H1 (cell line): ENCODE data around the gene DGUOK. TPM values are rescaled to one million over a fixed set of nuclear protein-coding genes. Genes with fewer than 3 reads are reported as not detected.

Experiments used
- CTCF ChIA-PET: fragments of 300-600 bp; sonication (Branson Sonifier 250); formaldehyde crosslinking; loops from one replicate; lab custom pipeline; 2021; ENCODE audit not compliant: partially characterized antibody; lab: Charles Lee
- POLR2A ChIA-PET: fragments of 300-600 bp; sonication (Branson Sonifier 250); formaldehyde crosslinking; loops from one replicate; lab custom pipeline; 2021; ENCODE audit warnings: inconsistent platforms; ENCODE audit not compliant: partially characterized antibody; lab: Charles Lee
- DNase-seq, 2 experiments: peaks; one replicate each; pipeline versions ENCODE4 v3.0.0 to v3.0.0-alpha.2; 2010 to 2022; ENCODE audit warnings: low spot score in 2 of 2, low read depth in 1 of 2, mixed read lengths in 1 of 2
- FAIRE-seq: peaks from 2 replicates; lab custom pipeline; 2011; peaks lifted over from hg19 to GRCh38; lab: Jason Lieb, UNC
- H2AFZ ChIP-seq: 2 replicates; pipeline ENCODE4 v1.8.1; 2012; ENCODE audit warnings: low read length, inconsistent platforms
- H2AK5ac ChIP-seq: 2 replicates; pipeline ENCODE4 v1.6.1; 2013; ENCODE audit warnings: low read depth, low read length
- H2BK120ac ChIP-seq: replicated peaks from 2 replicates; pipeline ENCODE3; 2013; ENCODE audit warnings: low read depth, low read length, inconsistent platforms
- H2BK12ac ChIP-seq: 2 replicates; pipeline ENCODE4 v1.6.1; 2013; ENCODE audit warnings: low read depth, low read length
- H2BK15ac ChIP-seq: 2 replicates; pipeline ENCODE4 v1.6.1; 2013; ENCODE audit warnings: low read length
- H2BK20ac ChIP-seq: 2 replicates; pipeline ENCODE4 v1.6.1; 2013; ENCODE audit warnings: low read length
- H2BK5ac ChIP-seq: 2 replicates; pipeline ENCODE4 v1.6.1; 2013; ENCODE audit warnings: low read depth, low read length
- H3K14ac ChIP-seq: 2 replicates; pipeline ENCODE4 v1.6.1; 2013; ENCODE audit warnings: inconsistent platforms; ENCODE audit not compliant: insufficient read length
- H3K18ac ChIP-seq: 2 replicates; pipeline ENCODE4 v1.6.1; 2013; ENCODE audit warnings: low read length; ENCODE audit errors: extremely low read depth
- H3K23ac ChIP-seq: 2 replicates; pipeline ENCODE4 v1.6.1; 2013; ENCODE audit warnings: inconsistent platforms; ENCODE audit not compliant: insufficient read length
- H3K23me2 ChIP-seq: 2 replicates; pipeline ENCODE4 v1.6.1; 2013; ENCODE audit warnings: low read depth, low read length
- H3K27ac ChIP-seq: 2 replicates; pipeline ENCODE4 v1.6.1; 2011; ENCODE audit warnings: low read depth, low read length, inconsistent platforms
- H3K27me3 ChIP-seq, 4 experiments: replicated peaks in 1 of 4; 1 replicate in 1 of 4; 2 replicates in 3 of 4; pipeline versions ENCODE4 v1.6.1 to v1.8.1; 2011 to 2013; ENCODE audit warnings: low read length in 3 of 4, mild to moderate bottlenecking in 3 of 4, inconsistent platforms in 2 of 4, mixed read lengths in 2 of 4, moderate library complexity in 1 of 4; ENCODE audit not compliant: control insufficient read depth in 3 of 4, insufficient read depth in 3 of 4; ENCODE audit errors: extremely low read depth in 1 of 4
- H3K36me3 ChIP-seq, 4 experiments: 2 replicates each; pipeline versions ENCODE4 v1.6.1 to v1.8.1; 2011 to 2013; ENCODE audit warnings: mild to moderate bottlenecking in 4 of 4, low read length in 3 of 4, moderate library complexity in 2 of 4, control low read depth in 1 of 4, inconsistent platforms in 1 of 4; ENCODE audit not compliant: insufficient read depth in 4 of 4, control insufficient read depth in 2 of 4
- H3K4ac ChIP-seq: replicated peaks from 2 replicates; pipeline ENCODE3; 2013; ENCODE audit warnings: low read length, low read depth, mixed read lengths, inconsistent platforms; ENCODE audit not compliant: insufficient read length
- H3K4me1 ChIP-seq, 4 experiments: replicated peaks in 1 of 4; 1 replicate in 1 of 4; 2 replicates in 3 of 4; pipeline versions ENCODE4 v1.6.1 to v1.8.1; 2011 to 2013; ENCODE audit warnings: low read length in 3 of 4, inconsistent platforms in 2 of 4, mixed read lengths in 1 of 4; ENCODE audit not compliant: insufficient read depth in 4 of 4, control insufficient read depth in 3 of 4
- H3K4me2 ChIP-seq, 2 experiments: 2 replicates each; pipeline versions ENCODE4 v1.6.1 to v1.8.1; 2011 to 2013; ENCODE audit warnings: low read depth in 2 of 2, low read length in 2 of 2, control low read depth in 1 of 2, inconsistent platforms in 1 of 2, mild to moderate bottlenecking in 1 of 2; ENCODE audit not compliant: insufficient read depth in 1 of 2
- H3K4me3 ChIP-seq, 4 experiments: fragments of 200-600, 300-600 bp in 1 of 4; sonication (generic), shearing (Covaris generic), sonication (Bioruptor Twin) in 1 of 4; 2 replicates each; pipeline versions ENCODE4 v1.5.1 to v1.8.1; 2011 to 2016; ENCODE audit warnings: low read length in 4 of 4, low read depth in 3 of 4, control low read depth in 2 of 4, inconsistent platforms in 2 of 4, mild to moderate bottlenecking in 2 of 4, mixed read lengths in 1 of 4, moderate library complexity in 1 of 4; ENCODE audit not compliant: insufficient read depth in 2 of 4; ENCODE audit errors: extremely low read depth in 1 of 4
- H3K56ac ChIP-seq: replicated peaks from 2 replicates; pipeline ENCODE3; 2013; ENCODE audit warnings: low read depth, mild to moderate bottlenecking, mixed read lengths, low read length, inconsistent platforms; ENCODE audit not compliant: insufficient read length
- H3K79me1 ChIP-seq: 2 replicates; pipeline ENCODE4 v1.6.1; 2013; ENCODE audit warnings: low read depth, low read length, control low read depth
- H3K79me2 ChIP-seq, 2 experiments: 2 replicates each; pipeline versions ENCODE4 v1.6.1 to v1.8.1; 2012 to 2013; ENCODE audit warnings: low read length in 2 of 2, mild to moderate bottlenecking in 2 of 2, inconsistent platforms in 1 of 2; ENCODE audit not compliant: insufficient read depth in 2 of 2, control insufficient read depth in 1 of 2
- H3K9ac ChIP-seq, 4 experiments: replicated peaks in 1 of 4; 1 replicate in 1 of 4; 2 replicates in 3 of 4; pipeline versions ENCODE4 v1.6.1 to v1.8.1; 2011 to 2013; ENCODE audit warnings: low read depth in 3 of 4, low read length in 3 of 4, control low read depth in 2 of 4, mild to moderate bottlenecking in 2 of 4, moderate library complexity in 2 of 4, inconsistent platforms in 1 of 4; ENCODE audit errors: extremely low read depth in 1 of 4
- H3K9me3 ChIP-seq, 2 experiments: 2 replicates each; pipeline versions ENCODE4 v1.6.1 to v1.8.1; 2012 to 2013; ENCODE audit warnings: mild to moderate bottlenecking in 2 of 2, moderate library complexity in 2 of 2, control low read depth in 1 of 2, inconsistent platforms in 1 of 2, low read depth in 1 of 2, low read length in 1 of 2, mixed read lengths in 1 of 2; ENCODE audit not compliant: insufficient read depth in 2 of 2
- H4K20me1 ChIP-seq, 2 experiments: replicated peaks in 1 of 2; 2 replicates each; pipeline versions ENCODE3 to v1.8.1; 2011 to 2013; ENCODE audit warnings: inconsistent platforms in 2 of 2, low read length in 2 of 2, mild to moderate bottlenecking in 1 of 2; ENCODE audit not compliant: insufficient read depth in 2 of 2, control insufficient read depth in 1 of 2
- H4K5ac ChIP-seq: 2 replicates; pipeline ENCODE4 v1.6.1; 2013; ENCODE audit warnings: low read length, low read depth, mixed read lengths, inconsistent platforms; ENCODE audit not compliant: insufficient read length
- H4K8ac ChIP-seq: 2 replicates; pipeline ENCODE4 v1.8.0; 2013; ENCODE audit warnings: mild to moderate bottlenecking, moderate library complexity, low read length, inconsistent platforms; ENCODE audit not compliant: insufficient read depth; ENCODE audit errors: extremely low read depth
- H4K91ac ChIP-seq: replicated peaks from 2 replicates; pipeline ENCODE3; 2013; ENCODE audit warnings: low read length, mixed read lengths, inconsistent platforms; ENCODE audit not compliant: insufficient read length
- ASH2L ChIP-seq: fragments of 200-600, 300-600 bp; sonication (generic); IDR thresholded peaks from one replicate; pipeline ENCODE4 v1.7.1; 2017; ENCODE audit warnings: low read length
- BRCA1 ChIP-seq: IDR thresholded peaks from 2 replicates; pipeline ENCODE4 v1.6.1; 2012; ENCODE audit warnings: low read depth, low read length, improper control_type of control experiment
- CBX5 ChIP-seq: fragments of 300-800, 300-1000 bp; sonication (generic); IDR thresholded peaks from 2 replicates; pipeline ENCODE4 v1.7.1; 2016; ENCODE audit warnings: antibody characterized with exemption, low read length, low read depth
- E2F6 ChIP-seq: IDR thresholded peaks from 2 replicates; pipeline ENCODE4 v1.6.1; 2012; ENCODE audit warnings: inconsistent platforms
- GABPA ChIP-seq: IDR thresholded peaks from 2 replicates; pipeline ENCODE4 v1.6.1; 2011; ENCODE audit warnings: mild to moderate bottlenecking, low read length, moderate library complexity, borderline replicate concordance; ENCODE audit not compliant: insufficient read depth
- HDAC2 ChIP-seq, 2 experiments: fragments of 300-600 bp in 1 of 2; sonication (generic) in 1 of 2; IDR thresholded peaks; 2 replicates each; pipeline ENCODE4 v1.6.1; 2011 to 2012; ENCODE audit warnings: low read depth in 2 of 2, low read length in 2 of 2, mild to moderate bottlenecking in 2 of 2, moderate library complexity in 2 of 2, borderline replicate concordance in 1 of 2, inconsistent platforms in 1 of 2
- KDM5A ChIP-seq: fragments of 200-600 bp; IDR thresholded peaks from 2 replicates; pipeline ENCODE4 v1.7.1; 2012; ENCODE audit warnings: mild to moderate bottlenecking, low read length, inconsistent platforms, mixed read lengths
- NRF1 ChIP-seq: IDR thresholded peaks from 2 replicates; pipeline ENCODE4 v1.6.1; 2011; ENCODE audit warnings: mild to moderate bottlenecking, low read depth, low read length, improper control_type of control experiment
- POLR2A ChIP-seq, 2 experiments: IDR thresholded peaks; 1 replicate in 1 of 2; 2 replicates in 1 of 2; pipeline ENCODE4 v1.6.1; 2011; ENCODE audit warnings: low read depth in 2 of 2, low read length in 2 of 2, mild to moderate bottlenecking in 2 of 2; ENCODE audit errors: control extremely low read depth in 1 of 2
- RNF2 ChIP-seq: fragments of 200-900, 300-1000 bp; sonication (generic); IDR thresholded peaks from 2 replicates; pipeline ENCODE4 v1.7.1; 2016; ENCODE audit warnings: borderline replicate concordance, low read depth, mild to moderate bottlenecking, antibody characterized with exemption, low read length; ENCODE audit not compliant: poor library complexity, severe bottlenecking; ENCODE audit errors: missing control alignments
- SP2 ChIP-seq: IDR thresholded peaks from 2 replicates; pipeline ENCODE4 v1.6.1; 2012; ENCODE audit warnings: mild to moderate bottlenecking, low read length, inconsistent platforms
- SRF ChIP-seq: IDR thresholded peaks from 2 replicates; pipeline ENCODE4 v1.6.1; 2011; ENCODE audit warnings: mild to moderate bottlenecking, low read depth, low read length, moderate library complexity
- TAF7 ChIP-seq: optimal IDR thresholded peaks from 2 replicates; pipeline ENCODE3; 2011; ENCODE audit warnings: low read depth, mild to moderate bottlenecking, inconsistent platforms, low read length, moderate library complexity, borderline replicate concordance
- WGBS, 2 experiments: shearing (Covaris generic) in 1 of 2; methylation state at CpG; one replicate each; pipeline versions ENCODE4 v1.1.6 to v1.1.7; 2013 to 2015; ENCODE audit warnings: low lambda C conversion rate in 2 of 2, mixed read lengths in 2 of 2, inconsistent platforms in 1 of 2, low coverage in 1 of 2, missing lambda C conversion rate in 1 of 2; ENCODE audit not compliant: insufficient replicate concordance in 2 of 2, insufficient coverage in 1 of 2, insufficient read length in 1 of 2; ENCODE audit errors: extremely low coverage in 1 of 2, missing lambda C conversion rate in 1 of 2; 5-methylcytosine and 5-hydroxymethylcytosine counted together
- polyA plus RNA-seq, 7 experiments: library from polyadenylated mRNA; depleted of rRNA in 3 of 7; stranded (reverse) in 5 of 7; unstranded in 2 of 7; fragments of >200 nt in 5 of 7; fragments of 200-250 nt in 2 of 7; gene quantifications; 1 replicate in 5 of 7; 2 replicates in 1 of 7; 4 replicates in 1 of 7; pipeline versions ENCODE4 v1.2.1 to v1.2.3, GENCODE V29; 2011 to 2013; ENCODE audit warnings: missing spikeins in 2 of 7, mixed read lengths in 2 of 7
- total RNA-seq: library from RNA; stranded (reverse); fragmentation: NEBNext Ultra II Directional; extraction: Animal tissue kit (Norgen Biotek cat#: 25700); gene quantifications from 2 replicates; pipeline ENCODE4 v1.2.1, GENCODE V29; 2021

The DGUOK gene
- total and polyA plus RNA-seq, 2 of the 8 experiments (the other 6 are each of a cell fraction or from before 2014, with no cell fraction given): 110 to 168 TPM

DNA sequence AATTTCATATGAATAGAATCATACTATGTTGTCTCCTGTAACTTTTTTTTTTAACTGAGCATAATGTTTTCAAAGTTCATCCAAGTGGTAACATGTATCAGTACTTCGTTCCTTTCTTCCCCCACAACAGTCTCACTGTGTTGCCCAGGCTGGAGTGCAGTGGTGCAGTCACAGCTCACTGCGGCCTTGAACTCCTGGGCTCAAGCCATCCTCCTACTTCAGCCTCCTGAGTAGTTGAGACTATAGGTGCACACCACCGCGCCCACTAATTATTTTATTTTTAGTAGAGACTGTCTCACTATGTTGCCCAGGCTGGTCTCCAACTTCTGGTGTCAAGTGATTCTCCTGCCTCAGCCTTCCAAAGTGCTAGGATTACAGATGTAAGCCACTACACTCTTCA, 34.6 kb downstream of the DGUOK start:
- no peak overlapping the region for H3K18ac ChIP-seq
- H3K9ac ChIP-seq: no peak overlapping the region
- H2BK120ac ChIP-seq: no peak overlapping the region
- no peak overlapping the region for H3K27ac ChIP-seq
- ChIA-PET POLR2A (interaction anchor here (0.8 kb wide), 1 partner anchor 26 kb away, joined by 3 read pairs; no protein-coding TSS in a partner anchor), CTCF (interaction anchor here (0.6 to 2.6 kb wide), 6 partner anchors 17 to 175 kb away, joined by 3 to 9 read pairs (median 3); no protein-coding TSS in a partner anchor)
- no peak overlapping the region for H3K4me3 ChIP-seq
- WGBS, 2 experiments: 100% methylated on average over 4 of the region's 4 CpGs; no CpG with 5 or more reads in 1 of the 2 experiments
- no peaks in the 10 kb centered on the region for H3K23me2 ChIP-seq
- H3K4ac ChIP-seq: no peak overlapping the region
- H3K79me1 ChIP-seq: no peaks in the 10 kb centered on the region
- H2BK20ac ChIP-seq: no peak overlapping the region
- no peak overlapping the region for H3K4me2 ChIP-seq
- no peak overlapping the region for H2BK12ac ChIP-seq
- DNase-seq (no peak), FAIRE-seq (no peak)
- H3K23ac ChIP-seq: no peak overlapping the region
- H3K4me1 ChIP-seq: no peaks in the 10 kb centered on the region
- no peak overlapping the region for H2BK5ac ChIP-seq
- no peak overlapping the region for H4K5ac ChIP-seq
- peaks cover 6 to 23% (median 14%) of the 10 kb centered on the region in 4 experiments for H3K36me3 ChIP-seq
- H3K56ac ChIP-seq: no peak overlapping the region
- no peak overlapping the region for H2BK15ac ChIP-seq
- peaks cover 0 to 4% of the 10 kb centered on the region in 2 experiments for H4K20me1 ChIP-seq
- H4K91ac ChIP-seq: no peak overlapping the region
- no peak overlapping the region for H2AK5ac ChIP-seq
- H2AFZ ChIP-seq: no peak overlapping the region
- H3K14ac ChIP-seq: no peak overlapping the region
- H3K9me3 ChIP-seq: peaks cover 0 to 3% of the 10 kb centered on the region in 2 experiments; a peak in 1 of 4 replicates
- no peak overlapping the region for H4K8ac ChIP-seq
- H3K79me2 ChIP-seq: no peaks in the 10 kb centered on the region
- H3K27me3 ChIP-seq: no peaks in the 10 kb centered on the region
- TF ChIP-seq RNF2 (no peak), ASH2L (no peak), SP2 (no peak), TAF7 (no peak), KDM5A (no peak), SRF (no peak), HDAC2 (IDR thresholded peaks at IDR 0.05; ENCODE audit: borderline replicate concordance in 1 of 2, low read depth in 2 of 2, low read length in 2 of 2) (no peak), E2F6 (no peak), GABPA (no peak), BRCA1 (no peak), NRF1 (no peak), POLR2A (IDR thresholded peaks at IDR 0.05; ENCODE audit: control extremely low read depth in 1 of 2, low read depth in 2 of 2, low read length in 2 of 2) (no peak), CBX5 (no peak)
